IMR-90 (cell line): ENCODE measurements around the gene MAEA. TPM values are rescaled to one million over a fixed set of nuclear protein-coding genes. Genes with fewer than 3 reads are reported as not detected.

Experiments used
- ATAC-seq: fragments of 200-7000 bp; cut with Tn5 transposase; 2 replicates; pipeline ENCODE4 v1.9.1; 2020; ENCODE audit warnings: low read depth, mild to moderate bottlenecking, moderate library complexity
- BruUV-seq: library from RNA; stranded (reverse); fragments of 400-500 nt; replicated peaks from 2 replicates; lab custom pipeline; 2021; lab: Mats Ljungman, UMichigan
- CTCF ChIA-PET: fragments of 300-600 bp; formaldehyde crosslinking; extraction: SDS; loops from one replicate; lab custom pipeline; 2021; ENCODE audit warnings: antibody characterized with exemption; lab: Yijun Ruan, JAX
- POLR2A ChIA-PET: fragments of 300-600 bp; sonication (Branson Sonifier 250); formaldehyde crosslinking; loops from one replicate; lab custom pipeline; 2022; ENCODE audit warnings: antibody characterized with exemption; ENCODE audit not compliant: unreplicated experiment; lab: Charles Lee
- DNase-seq: peaks from one replicate; pipeline ENCODE4 v3.0.0; 2013
- H2AFZ ChIP-seq: replicated peaks from 2 replicates; pipeline ENCODE3; 2013; ENCODE audit warnings: low read length, mild to moderate bottlenecking; ENCODE audit not compliant: poor library complexity
- H2AK5ac ChIP-seq: 2 replicates; pipeline ENCODE4 v1.6.1; 2013; ENCODE audit warnings: low read depth, low read length, inconsistent platforms
- H2AK9ac ChIP-seq: replicated peaks from 2 replicates; pipeline ENCODE3; 2013; ENCODE audit warnings: mild to moderate bottlenecking, low read depth, low read length, moderate library complexity; ENCODE audit not compliant: poor library complexity
- H2BK120ac ChIP-seq: 2 replicates; pipeline ENCODE4 v1.6.1; 2013; ENCODE audit warnings: low read depth, low read length, inconsistent platforms
- H2BK15ac ChIP-seq: 3 replicates; pipeline ENCODE4 v1.6.1; 2013; ENCODE audit warnings: low read depth, low read length, inconsistent platforms
- H2BK20ac ChIP-seq: 2 replicates; pipeline ENCODE4 v1.6.1; 2013; ENCODE audit warnings: low read depth, mild to moderate bottlenecking, inconsistent platforms, low read length, moderate library complexity
- H2BK5ac ChIP-seq: 2 replicates; pipeline ENCODE4 v1.6.1; 2013; ENCODE audit warnings: mild to moderate bottlenecking, low read depth, low read length, inconsistent platforms; ENCODE audit not compliant: poor library complexity, severe bottlenecking
- H3K14ac ChIP-seq: replicated peaks from 2 replicates; pipeline ENCODE4 v1.6.1; 2013; ENCODE audit warnings: low read depth, low read length, inconsistent platforms
- H3K18ac ChIP-seq: 2 replicates; pipeline ENCODE4 v1.6.1; 2013; ENCODE audit warnings: low read depth, low read length, control low read depth
- H3K23ac ChIP-seq: 2 replicates; pipeline ENCODE4 v1.6.1; 2013; ENCODE audit warnings: low read depth, low read length, inconsistent platforms
- H3K27ac ChIP-seq: 2 replicates; pipeline ENCODE4 v1.5.1; 2013; ENCODE audit warnings: mild to moderate bottlenecking, control low read depth, low read length; ENCODE audit not compliant: insufficient read depth
- H3K27me3 ChIP-seq: 2 replicates; pipeline ENCODE4 v1.6.1; 2013; ENCODE audit warnings: low read length; ENCODE audit not compliant: control insufficient read depth, insufficient read depth
- H3K36me3 ChIP-seq: 2 replicates; pipeline ENCODE4 v1.6.1; 2013; ENCODE audit warnings: low read length, mixed read lengths; ENCODE audit not compliant: control insufficient read depth, insufficient read depth
- H3K4ac ChIP-seq: 2 replicates; pipeline ENCODE4 v1.6.1; 2013; ENCODE audit warnings: low read depth, low read length, inconsistent platforms
- H3K4me1 ChIP-seq: 2 replicates; pipeline ENCODE4 v1.6.1; 2013; ENCODE audit warnings: low read length, mixed read lengths; ENCODE audit not compliant: control insufficient read depth, insufficient read depth
- H3K4me2 ChIP-seq: 2 replicates; pipeline ENCODE4 v1.6.1; 2013; ENCODE audit warnings: low read depth, mild to moderate bottlenecking, control low read depth, low read length, moderate library complexity
- H3K4me3 ChIP-seq: 2 replicates; pipeline ENCODE4 v1.5.1; 2013; ENCODE audit warnings: low read depth, mild to moderate bottlenecking, control low read depth, low read length, moderate library complexity; ENCODE audit not compliant: insufficient read depth
- H3K56ac ChIP-seq: 2 replicates; pipeline ENCODE4 v1.6.1; 2013; ENCODE audit warnings: low read length, inconsistent platforms; ENCODE audit not compliant: insufficient read depth; ENCODE audit errors: extremely low read depth
- H3K79me1 ChIP-seq, 2 experiments: 2 replicates each; pipeline ENCODE4 v1.6.1; 2013; ENCODE audit warnings: low read length in 2 of 2, inconsistent platforms in 1 of 2, low read depth in 1 of 2
- H3K9ac ChIP-seq: 2 replicates; pipeline ENCODE4 v1.6.1; 2013; ENCODE audit warnings: low read depth, low read length, control low read depth
- H3K9me1 ChIP-seq: 2 replicates; pipeline ENCODE4 v1.6.1; 2013; ENCODE audit warnings: low read length, inconsistent platforms; ENCODE audit not compliant: insufficient read depth
- H3K9me3 ChIP-seq: 2 replicates; pipeline ENCODE4 v1.6.1; 2013; ENCODE audit warnings: low read length; ENCODE audit not compliant: control insufficient read depth, insufficient read depth
- H4K20me1 ChIP-seq: 2 replicates; pipeline ENCODE4 v1.6.1; 2013; ENCODE audit warnings: low read length, inconsistent platforms; ENCODE audit not compliant: insufficient read depth
- H4K5ac ChIP-seq: 2 replicates; pipeline ENCODE4 v1.6.1; 2013; ENCODE audit warnings: mild to moderate bottlenecking, low read depth, low read length, control low read depth
- H4K8ac ChIP-seq, 2 experiments: 2 replicates each; pipeline ENCODE4 v1.6.1; 2013; ENCODE audit warnings: low read depth in 2 of 2, low read length in 2 of 2, control low read depth in 1 of 2, inconsistent platforms in 1 of 2
- H4K91ac ChIP-seq: 2 replicates; pipeline ENCODE4 v1.6.1; 2013; ENCODE audit warnings: low read depth, low read length, inconsistent platforms; ENCODE audit not compliant: insufficient read depth
- BHLHE40 ChIP-seq: fragments of 150-350 bp; IDR thresholded peaks from 2 replicates; pipeline ENCODE4 v1.6.1; 2016; ENCODE audit warnings: mild to moderate bottlenecking, low read depth, low read length
- CEBPB ChIP-seq: IDR thresholded peaks from 2 replicates; pipeline ENCODE4 v1.6.1; 2012; ENCODE audit warnings: low read depth, low read length, improper control_type of control experiment
- CHD1 ChIP-seq: IDR thresholded peaks from 2 replicates; pipeline ENCODE4 v1.6.1; 2012; ENCODE audit warnings: low read depth, low read length, improper control_type of control experiment
- FOS ChIP-seq: fragments of 150-350 bp; IDR thresholded peaks from 2 replicates; pipeline ENCODE4 v1.6.1; 2016; ENCODE audit warnings: low read depth, low read length
- MAFK ChIP-seq: IDR thresholded peaks from 2 replicates; pipeline ENCODE4 v1.6.1; 2012; ENCODE audit warnings: low read depth, low read length, improper control_type of control experiment
- MAZ ChIP-seq: IDR thresholded peaks from 2 replicates; pipeline ENCODE4 v1.6.1; 2012; ENCODE audit warnings: low read depth, mild to moderate bottlenecking, low read length, improper control_type of control experiment, moderate library complexity, borderline replicate concordance
- MXI1 ChIP-seq: IDR thresholded peaks from 2 replicates; pipeline ENCODE4 v1.6.1; 2012; ENCODE audit warnings: low read depth, mild to moderate bottlenecking, low read length, moderate library complexity, borderline replicate concordance
- NFE2L2 ChIP-seq: fragments of 150-350 bp; IDR thresholded peaks from 2 replicates; pipeline ENCODE4 v1.6.1; 2016; ENCODE audit warnings: low read depth, mild to moderate bottlenecking, low read length
- POLR2A ChIP-seq: IDR thresholded peaks from 2 replicates; pipeline ENCODE4 v1.6.1; 2012; ENCODE audit warnings: mild to moderate bottlenecking, low read depth, low read length
- RAD21 ChIP-seq: IDR thresholded peaks from 2 replicates; pipeline ENCODE4 v1.6.1; 2012; ENCODE audit warnings: low read length, improper control_type of control experiment
- RFX5 ChIP-seq: IDR thresholded peaks from 2 replicates; pipeline ENCODE4 v1.8.0; 2012; ENCODE audit warnings: low read depth, mild to moderate bottlenecking, low read length, moderate library complexity
- SMC3 ChIP-seq: fragments of 150-350 bp; IDR thresholded peaks from 2 replicates; pipeline ENCODE4 v1.6.1; 2016; ENCODE audit warnings: low read depth, mild to moderate bottlenecking, antibody characterized with exemption, low read length, moderate library complexity
- WGBS, 2 experiments: methylation state at CpG; one replicate each; pipeline versions ENCODE4 v1.1.5 to v1.1.7; 2013; ENCODE audit warnings: missing lambda C conversion rate in 2 of 2; ENCODE audit not compliant: insufficient read length in 1 of 2; ENCODE audit errors: extremely low coverage in 2 of 2; 5-methylcytosine and 5-hydroxymethylcytosine counted together
- dilution Hi-C: fragments of 300-500 bp; cut with HindIII; formaldehyde crosslinking; loops from one replicate; pipeline ENCODE4 v1.14.3; 2018; ENCODE audit warnings: low sequenced_read_pairs; ENCODE audit not compliant: unreplicated experiment
- in situ Hi-C: fragments of 300-500 bp; cut with MboI; formaldehyde crosslinking; loops from 3 replicates; pipeline ENCODE4 v1.14.3; 2019; ENCODE audit warnings: low sequenced_read_pairs, inconsistent platforms, mixed read lengths
- intact Hi-C: fragments of 100-400 bp; cut with micrococcal nuclease; formaldehyde crosslinking; loops from 2 replicates; pipeline ENCODE4 v1.10.0; 2022
- polyA plus RNA-seq, 3 experiments: library from polyadenylated mRNA; depleted of rRNA; stranded (reverse); fragments of >200 nt; gene quantifications; 2 replicates each; pipeline ENCODE4 v1.2.3, GENCODE V29; 2012; ENCODE audit warnings: low replicate concordance in 1 of 3
- total RNA-seq: library from RNA; depleted of rRNA; stranded (reverse); fragments of >200 nt; gene quantifications from 2 replicates; pipeline ENCODE4 v1.2.3, GENCODE V29; 2012
- TF ChIP-seq, protein P1 (sequence below): conservative IDR thresholded peaks from 2 replicates; pipeline ENCODE4 v1.5.1; 2012; ENCODE audit warnings: mild to moderate bottlenecking, low read depth, low read length, improper control_type of control experiment
- TF ChIP-seq, protein P2 (sequence below): fragments of 150-350 bp; IDR thresholded peaks from 2 replicates; pipeline ENCODE4 v1.6.1; 2017; ENCODE audit warnings: mild to moderate bottlenecking, antibody characterized with exemption, low read length, low read depth
- TF ChIP-seq, protein P3 (sequence below): fragments of 150-350 bp; IDR thresholded peaks from 2 replicates; pipeline ENCODE4 v1.6.1; 2016; ENCODE audit warnings: low read depth, mild to moderate bottlenecking, low read length, moderate library complexity, borderline replicate concordance

MAEA gene
- total and polyA plus RNA-seq, 2 of the 4 experiments (the other 2 are of a cell fraction) = 61.5 to 108 TPM

DNA sequence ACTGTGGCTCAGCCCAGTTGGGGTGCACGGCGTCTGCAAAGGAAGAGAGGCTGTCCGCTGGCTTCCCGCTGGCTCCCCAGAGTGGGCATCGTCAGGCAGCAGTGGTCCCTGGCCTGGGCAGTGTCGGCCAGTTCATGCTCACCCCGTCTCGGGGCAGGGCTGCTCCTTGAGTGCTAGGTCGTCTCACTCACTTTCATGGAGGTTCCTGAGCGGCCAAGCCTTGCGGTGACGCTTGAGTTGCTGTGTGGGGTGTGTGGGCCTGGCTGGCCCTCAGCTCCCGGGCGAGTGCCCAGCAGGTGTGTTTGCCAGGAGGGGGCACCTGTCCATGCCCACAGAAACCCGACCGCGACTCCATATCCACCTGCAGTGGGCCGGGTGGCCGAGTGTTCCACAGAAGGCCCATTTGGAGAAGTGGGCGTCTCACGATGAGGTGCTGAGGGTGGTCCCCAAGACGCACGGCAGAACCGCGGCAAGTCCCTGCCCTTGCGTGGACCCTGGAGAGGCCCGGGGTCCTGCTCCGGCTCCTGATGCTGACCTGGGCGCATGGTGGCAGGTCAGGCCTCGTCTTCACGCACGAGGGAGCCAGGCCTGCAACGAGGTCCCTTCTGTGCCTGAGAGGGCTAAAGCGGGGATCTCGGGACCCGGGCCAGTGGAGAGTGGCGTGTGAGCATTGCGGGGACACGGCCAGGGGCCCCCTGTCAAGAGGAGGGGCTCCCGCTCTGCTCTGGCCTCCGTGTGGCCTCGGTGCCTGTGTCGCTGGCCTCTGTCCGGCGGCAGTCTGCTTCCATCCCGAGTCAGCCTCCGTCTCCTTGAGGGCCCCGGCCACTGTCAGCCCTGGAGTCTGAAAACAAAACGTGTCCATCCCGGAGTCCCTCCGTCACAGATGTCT, 38.8 kb downstream of the MAEA start:
- Histone ChIP-seq H2AFZ (no peak overlapping the region), H2BK20ac (no peak overlapping the region), H4K8ac (no peak overlapping the region), H3K9ac (no peak overlapping the region), H3K27me3 (no peaks in the 10 kb centered on the region), H3K27ac (no peak overlapping the region), H3K36me3 (peaks cover 73% of the 10 kb centered on the region), H3K23ac (no peak overlapping the region), H3K14ac (no peak overlapping the region), H2BK15ac (no peak overlapping the region), H3K79me1 (peaks cover 39 to 60% of the 10 kb centered on the region in 2 experiments), H2AK9ac (no peak overlapping the region), H3K4me3 (no peak overlapping the region), H4K5ac (no peak overlapping the region), H2AK5ac (no peak overlapping the region), H3K4me1 (no peaks in the 10 kb centered on the region; the same call in 1 of the 2 replicates), H2BK120ac (no peak overlapping the region), H3K4ac (no peak overlapping the region), H3K9me3 (peaks cover 6% of the 10 kb centered on the region), H2BK5ac (no peak overlapping the region), H3K56ac (no peak overlapping the region), H3K4me2 (no peak overlapping the region), H4K20me1 (peaks cover 22% of the 10 kb centered on the region), H4K91ac (no peak overlapping the region), H3K18ac (no peak overlapping the region), H3K9me1 (no peaks in the 10 kb centered on the region)
- ATAC-seq (no peak), DNase-seq (no peak)
- intact Hi-C loops = no loop called here
- no TSS peak for BruUV-seq
- in situ Hi-C loops = no loop called here
- dilution Hi-C loops = no loop called here
- 97% methylated on average over 33 of the region's 51 CpGs; no CpG with 5 or more reads in 1 of the 2 experiments for WGBS, 2 experiments
- POLR2A ChIA-PET = no interaction called here
- CTCF ChIA-PET = no interaction called here
- TF ChIP-seq, protein P1, sequence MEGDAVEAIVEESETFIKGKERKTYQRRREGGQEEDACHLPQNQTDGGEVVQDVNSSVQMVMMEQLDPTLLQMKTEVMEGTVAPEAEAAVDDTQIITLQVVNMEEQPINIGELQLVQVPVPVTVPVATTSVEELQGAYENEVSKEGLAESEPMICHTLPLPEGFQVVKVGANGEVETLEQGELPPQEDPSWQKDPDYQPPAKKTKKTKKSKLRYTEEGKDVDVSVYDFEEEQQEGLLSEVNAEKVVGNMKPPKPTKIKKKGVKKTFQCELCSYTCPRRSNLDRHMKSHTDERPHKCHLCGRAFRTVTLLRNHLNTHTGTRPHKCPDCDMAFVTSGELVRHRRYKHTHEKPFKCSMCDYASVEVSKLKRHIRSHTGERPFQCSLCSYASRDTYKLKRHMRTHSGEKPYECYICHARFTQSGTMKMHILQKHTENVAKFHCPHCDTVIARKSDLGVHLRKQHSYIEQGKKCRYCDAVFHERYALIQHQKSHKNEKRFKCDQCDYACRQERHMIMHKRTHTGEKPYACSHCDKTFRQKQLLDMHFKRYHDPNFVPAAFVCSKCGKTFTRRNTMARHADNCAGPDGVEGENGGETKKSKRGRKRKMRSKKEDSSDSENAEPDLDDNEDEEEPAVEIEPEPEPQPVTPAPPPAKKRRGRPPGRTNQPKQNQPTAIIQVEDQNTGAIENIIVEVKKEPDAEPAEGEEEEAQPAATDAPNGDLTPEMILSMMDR = no peak
- TF ChIP-seq BHLHE40 (no peak), RFX5 (no peak), MAZ (no peak), SMC3 (no peak), MXI1 (no peak), FOS (no peak), NFE2L2 (no peak), CEBPB (no peak), MAFK (no peak), POLR2A (no peak), CHD1 (no peak), RAD21 (no peak)
- TF ChIP-seq, protein P2, sequence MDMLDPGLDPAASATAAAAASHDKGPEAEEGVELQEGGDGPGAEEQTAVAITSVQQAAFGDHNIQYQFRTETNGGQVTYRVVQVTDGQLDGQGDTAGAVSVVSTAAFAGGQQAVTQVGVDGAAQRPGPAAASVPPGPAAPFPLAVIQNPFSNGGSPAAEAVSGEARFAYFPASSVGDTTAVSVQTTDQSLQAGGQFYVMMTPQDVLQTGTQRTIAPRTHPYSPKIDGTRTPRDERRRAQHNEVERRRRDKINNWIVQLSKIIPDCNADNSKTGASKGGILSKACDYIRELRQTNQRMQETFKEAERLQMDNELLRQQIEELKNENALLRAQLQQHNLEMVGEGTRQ = no peak
- TF ChIP-seq, protein P3, sequence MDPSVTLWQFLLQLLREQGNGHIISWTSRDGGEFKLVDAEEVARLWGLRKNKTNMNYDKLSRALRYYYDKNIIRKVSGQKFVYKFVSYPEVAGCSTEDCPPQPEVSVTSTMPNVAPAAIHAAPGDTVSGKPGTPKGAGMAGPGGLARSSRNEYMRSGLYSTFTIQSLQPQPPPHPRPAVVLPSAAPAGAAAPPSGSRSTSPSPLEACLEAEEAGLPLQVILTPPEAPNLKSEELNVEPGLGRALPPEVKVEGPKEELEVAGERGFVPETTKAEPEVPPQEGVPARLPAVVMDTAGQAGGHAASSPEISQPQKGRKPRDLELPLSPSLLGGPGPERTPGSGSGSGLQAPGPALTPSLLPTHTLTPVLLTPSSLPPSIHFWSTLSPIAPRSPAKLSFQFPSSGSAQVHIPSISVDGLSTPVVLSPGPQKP = no peak
